Measurements from ENCODE around the gene ARHGAP26.

ARHGAP26 gene

DNA sequence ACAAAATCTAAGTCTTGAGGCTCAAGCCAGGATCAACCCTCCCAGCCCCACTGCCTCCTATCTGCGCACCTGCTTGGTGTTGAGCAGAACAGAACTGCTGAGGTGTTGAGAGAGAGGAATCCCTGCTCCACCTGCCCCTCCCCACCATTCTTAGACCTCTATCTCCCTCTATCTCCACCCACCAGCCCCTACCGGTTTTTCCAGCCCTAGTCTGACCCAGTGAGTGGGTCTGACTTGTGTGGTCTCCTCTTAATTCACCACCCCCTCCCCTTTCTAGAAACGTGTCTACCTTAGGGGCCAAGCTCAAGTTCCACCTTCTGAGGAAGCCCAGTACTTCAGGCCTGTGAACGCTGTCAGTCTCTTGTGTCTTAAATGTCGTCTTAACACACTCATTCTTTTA lies 93.7 kb downstream of the ARHGAP26 start:
- CTCF ChIA-PET: interaction anchor here (1.1 to 1.2 kb wide), 2 partner anchors 115 to 151 kb away, joined by 4 to 6 read pairs; no protein-coding TSS in a partner anchor
- DNase-seq (ENCODE audit: low spot score): no peak
- TF ChIP-seq, protein P1, sequence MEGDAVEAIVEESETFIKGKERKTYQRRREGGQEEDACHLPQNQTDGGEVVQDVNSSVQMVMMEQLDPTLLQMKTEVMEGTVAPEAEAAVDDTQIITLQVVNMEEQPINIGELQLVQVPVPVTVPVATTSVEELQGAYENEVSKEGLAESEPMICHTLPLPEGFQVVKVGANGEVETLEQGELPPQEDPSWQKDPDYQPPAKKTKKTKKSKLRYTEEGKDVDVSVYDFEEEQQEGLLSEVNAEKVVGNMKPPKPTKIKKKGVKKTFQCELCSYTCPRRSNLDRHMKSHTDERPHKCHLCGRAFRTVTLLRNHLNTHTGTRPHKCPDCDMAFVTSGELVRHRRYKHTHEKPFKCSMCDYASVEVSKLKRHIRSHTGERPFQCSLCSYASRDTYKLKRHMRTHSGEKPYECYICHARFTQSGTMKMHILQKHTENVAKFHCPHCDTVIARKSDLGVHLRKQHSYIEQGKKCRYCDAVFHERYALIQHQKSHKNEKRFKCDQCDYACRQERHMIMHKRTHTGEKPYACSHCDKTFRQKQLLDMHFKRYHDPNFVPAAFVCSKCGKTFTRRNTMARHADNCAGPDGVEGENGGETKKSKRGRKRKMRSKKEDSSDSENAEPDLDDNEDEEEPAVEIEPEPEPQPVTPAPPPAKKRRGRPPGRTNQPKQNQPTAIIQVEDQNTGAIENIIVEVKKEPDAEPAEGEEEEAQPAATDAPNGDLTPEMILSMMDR (conservative IDR thresholded peaks at IDR 0.05; ENCODE audit: low read depth): no peak
- H3K27ac ChIP-seq: no peak overlapping the region
- POLR2A ChIA-PET (ENCODE audit: low non-redundant PET): no interaction called here

DNA sequence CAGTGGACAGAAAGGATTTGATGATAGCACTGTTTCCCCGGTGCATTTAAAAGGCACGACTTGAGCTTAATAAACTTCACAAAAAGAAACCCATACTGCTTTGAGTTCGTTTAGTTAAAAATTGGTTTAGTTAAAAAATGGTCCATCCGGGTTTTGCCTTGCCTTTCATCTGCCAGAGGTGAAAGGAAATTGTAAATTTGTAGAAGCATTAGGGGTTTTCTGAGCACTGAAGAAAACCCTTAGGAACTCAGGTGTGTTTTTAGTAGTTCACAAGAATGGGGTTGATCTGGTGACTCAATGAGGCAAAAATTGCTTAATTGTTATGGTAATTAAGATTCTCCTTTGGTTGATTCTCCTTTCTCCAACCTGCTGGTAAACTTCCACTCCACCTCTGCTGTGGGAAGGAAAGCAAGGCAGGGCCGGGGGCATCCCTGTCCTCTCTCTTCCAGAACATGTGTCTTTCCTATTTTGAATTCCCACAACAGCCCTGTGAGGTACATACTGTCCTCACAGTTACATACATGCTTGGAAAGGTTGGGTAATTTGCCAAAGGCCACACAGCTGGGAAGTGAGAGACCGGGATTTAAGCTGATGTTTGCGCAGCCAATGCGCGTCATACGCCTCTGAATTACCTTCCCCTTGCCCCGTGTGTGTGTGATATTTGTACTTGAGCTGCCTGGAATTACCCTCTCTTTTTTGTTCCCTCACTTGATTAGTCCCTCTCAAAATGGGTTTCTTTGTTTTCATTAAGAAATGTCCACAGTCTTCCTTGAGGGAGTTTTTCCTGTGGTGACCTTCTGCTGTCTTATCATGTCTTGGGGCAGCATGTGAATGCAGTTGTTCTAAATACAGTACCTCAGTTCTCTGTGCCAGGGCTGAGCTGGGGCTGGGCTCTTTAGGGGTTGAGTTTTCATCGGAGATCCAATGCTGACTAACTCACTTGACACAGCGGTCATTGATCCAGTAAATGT lies 94.4 kb downstream of the ARHGAP26 start:
- TF ChIP-seq, protein P1 (conservative IDR thresholded peaks at IDR 0.05; ENCODE audit: low read depth): no peak
- no peak for DNase-seq (ENCODE audit: low spot score)
- no peak overlapping the region for H3K27ac ChIP-seq
- POLR2A ChIA-PET (ENCODE audit: low non-redundant PET): no interaction called here
- CTCF ChIA-PET: interaction anchor here (0.6 to 1.6 kb wide), 6 partner anchors 24 to 233 kb away, joined by 3 to 6 read pairs (median 4); no protein-coding TSS in a partner anchor

DNA sequence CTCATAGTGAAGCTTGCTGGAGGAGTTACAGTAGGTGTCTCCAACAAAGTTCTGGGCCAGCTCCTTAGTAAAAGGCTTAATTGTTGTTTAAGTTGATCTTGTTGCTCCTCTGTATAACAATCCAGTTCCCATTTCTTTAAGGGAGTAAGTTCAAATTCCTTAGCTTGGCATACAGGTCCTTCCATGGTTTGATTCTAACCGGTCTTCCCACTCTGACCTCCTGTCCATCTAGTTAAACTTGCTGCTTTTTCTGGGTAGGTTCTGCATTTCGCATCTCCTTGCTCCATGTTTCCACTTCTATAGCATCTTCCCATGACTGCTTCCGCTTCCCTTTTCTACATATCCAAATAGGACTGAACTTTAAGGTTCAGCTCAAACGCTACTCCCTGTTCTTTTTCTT lies 95.5 kb downstream of the ARHGAP26 start:
- no peak for DNase-seq (ENCODE audit: low spot score)
- POLR2A ChIA-PET (ENCODE audit: low non-redundant PET): no interaction called here
- CTCF ChIA-PET: interaction anchor here (0.7 to 1.6 kb wide), 3 partner anchors 67 to 148 kb away, joined by 3 to 6 read pairs (median 3); no protein-coding TSS in a partner anchor
- no peak overlapping the region for H3K27ac ChIP-seq
- TF ChIP-seq, protein P1 (conservative IDR thresholded peaks at IDR 0.05; ENCODE audit: low read depth): no peak

DNA sequence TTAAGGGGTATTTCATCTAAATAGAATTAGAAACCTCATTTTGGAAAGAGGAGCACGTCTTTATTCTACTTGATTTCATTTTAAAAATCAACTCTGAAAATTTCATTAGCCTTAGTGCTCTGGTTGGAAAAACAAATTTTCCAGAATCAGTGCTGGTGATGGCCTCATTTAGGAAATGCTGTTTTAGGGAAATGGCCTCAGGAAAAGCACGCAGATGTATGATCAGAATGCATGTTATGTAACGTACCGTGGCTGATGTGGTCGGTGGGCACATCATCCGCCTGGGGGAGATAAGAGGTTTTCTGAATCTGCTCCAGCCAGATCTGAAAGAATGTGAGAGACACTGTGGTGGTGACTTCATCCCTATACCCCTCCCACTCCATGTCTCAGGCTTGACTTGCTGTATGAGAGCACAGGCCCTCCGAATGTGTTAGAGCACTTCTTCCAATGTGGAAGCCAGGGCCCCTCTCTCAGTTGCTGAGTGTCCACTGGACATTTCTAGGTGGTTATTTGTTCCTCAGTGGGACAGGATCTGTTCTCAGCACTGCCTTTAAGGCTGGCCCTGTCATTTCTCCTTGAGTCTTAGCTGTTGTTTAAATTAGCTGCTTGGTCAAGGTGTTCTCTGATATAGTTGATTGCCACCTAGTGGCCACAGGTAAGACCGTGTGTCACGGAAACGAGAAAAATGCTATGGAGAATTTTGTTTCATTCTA lies 96.5 kb downstream of the ARHGAP26 start:
- no peak overlapping the region for H3K27ac ChIP-seq
- CTCF ChIA-PET: interaction anchor here (0.5 to 3.0 kb wide), 27 partner anchors 12 to 260 kb away, joined by 3 to 26 read pairs (median 4); partner anchors contain the start of gene ARHGAP26
- peak; percentile 85 for DNase-seq (ENCODE audit: low spot score)
- TF ChIP-seq, protein P1 (conservative IDR thresholded peaks at IDR 0.05; ENCODE audit: low read depth): peak; percentile 91
- POLR2A ChIA-PET (ENCODE audit: low non-redundant PET): no interaction called here

DNA sequence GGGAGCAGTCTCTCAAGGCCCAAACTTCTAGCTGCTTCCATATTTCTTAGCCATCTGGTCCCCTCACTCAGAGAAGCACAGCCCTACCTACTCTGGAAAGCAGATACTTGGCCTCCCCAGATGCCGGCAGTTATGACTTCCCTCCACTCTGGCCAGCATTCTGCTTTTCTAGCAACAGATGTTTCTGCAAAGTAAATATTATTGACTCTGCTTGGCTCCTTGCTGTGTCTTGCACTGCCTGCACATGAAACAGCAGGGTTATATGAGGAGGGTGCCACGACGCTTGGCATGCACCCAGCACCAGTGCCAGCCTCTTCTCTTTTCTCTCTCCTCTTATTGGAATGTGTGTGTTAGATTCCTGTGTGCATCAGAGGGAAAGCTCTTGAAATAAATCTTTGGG lies 99.7 kb downstream of the ARHGAP26 start:
- peak overlapping the region; percentile 58 for H3K27ac ChIP-seq
- TF ChIP-seq, protein P1 (conservative IDR thresholded peaks at IDR 0.05; ENCODE audit: low read depth): no peak
- DNase-seq (ENCODE audit: low spot score): no peak
- ChIA-PET POLR2A (ENCODE audit: low non-redundant PET) (no interaction called here), CTCF (interaction anchor here (0.6 to 2.7 kb wide), 2 partner anchors 11 to 49 kb away, joined by 4 to 13 read pairs; no protein-coding TSS in a partner anchor)
